Measurements from ENCODE around the gene RSKR. TPM values are rescaled to one million over a fixed set of nuclear protein-coding genes. Genes with fewer than 3 reads are reported as not detected.

RSKR gene
- total and polyA plus RNA-seq, 2 of the 4 experiments (the other 2 are of a cell fraction): 2.2 to 6.8 TPM

GRCh38 chr17:28648698-28649097 is 34.7 kb upstream of the RSKR start:
- Histone ChIP-seq H3K4ac (ENCODE audit: low read depth, low read length) (no peak overlapping the region), H3K9me1 (ENCODE audit: insufficient read depth, low read length) (no peaks in the 10 kb centered on the region), H3K4me2 (ENCODE audit: low read depth, low read length) (no peak overlapping the region), H3K23ac (ENCODE audit: low read depth, low read length) (no peak overlapping the region), H3K79me1 (ENCODE audit: low read depth in 1 of 2, low read length in 2 of 2) (peaks cover 27 to 43% of the 10 kb centered on the region in 2 experiments), H4K5ac (ENCODE audit: low read depth, low read length) (no peak overlapping the region), H2BK5ac (ENCODE audit: low read depth, low read length, poor library complexity, severe bottlenecking) (no peak overlapping the region), H3K14ac (replicated peaks; ENCODE audit: low read depth, low read length) (no peak overlapping the region), H3K27me3 (ENCODE audit: control insufficient read depth, insufficient read depth, low read length) (no peaks in the 10 kb centered on the region), H2BK120ac (ENCODE audit: low read depth, low read length) (no peak overlapping the region), H2BK15ac (ENCODE audit: low read depth, low read length) (no peak overlapping the region), H3K4me3 (ENCODE audit: insufficient read depth, low read depth, low read length) (no peak overlapping the region), H4K20me1 (ENCODE audit: insufficient read depth, low read length) (peaks cover 8% of the 10 kb centered on the region; the same call in 1 of the 2 replicates), H2BK20ac (ENCODE audit: low read depth, low read length) (no peak overlapping the region), H2AK5ac (ENCODE audit: low read depth, low read length) (no peak overlapping the region), H4K91ac (ENCODE audit: insufficient read depth, low read depth, low read length) (no peak overlapping the region), H3K18ac (ENCODE audit: low read depth, low read length) (no peak overlapping the region), H3K27ac (ENCODE audit: insufficient read depth, low read length) (no peak overlapping the region), H3K9ac (ENCODE audit: low read depth, low read length) (no peak overlapping the region), H2AFZ (replicated peaks; ENCODE audit: low read length, poor library complexity) (no peak overlapping the region), H3K9me3 (ENCODE audit: control insufficient read depth, insufficient read depth, low read length) (no peaks in the 10 kb centered on the region), H4K8ac (ENCODE audit: low read depth in 2 of 2, low read length in 2 of 2) (no peak overlapping the region), H3K36me3 (ENCODE audit: control insufficient read depth, insufficient read depth, low read length) (peaks cover 17% of the 10 kb centered on the region), H3K56ac (ENCODE audit: extremely low read depth, insufficient read depth, low read length) (no peak overlapping the region), H3K4me1 (ENCODE audit: control insufficient read depth, insufficient read depth, low read length) (peaks cover 2% of the 10 kb centered on the region; the same call in 1 of the 2 replicates), H2AK9ac (replicated peaks; ENCODE audit: low read depth, low read length, poor library complexity) (no peak overlapping the region)
- CTCF ChIA-PET: interaction anchor here (1.2 kb wide), 1 partner anchor 78 kb away, joined by 3 read pairs; no protein-coding TSS in a partner anchor
- no peak for TF ChIP-seq CTCF (conservative IDR thresholded peaks at IDR 0.05; ENCODE audit: low read depth, low read length)
- ATAC-seq (ENCODE audit: low read depth) (no peak), DNase-seq (no peak)
- intact Hi-C loops (cut with micrococcal nuclease) (no loop called here), in situ Hi-C loops (cut with MboI; ENCODE audit: low sequenced_read_pairs) (no loop called here), dilution Hi-C loops (cut with HindIII; ENCODE audit: low sequenced_read_pairs, unreplicated experiment) (no loop called here)
- POLR2A ChIA-PET (ENCODE audit: unreplicated experiment): no interaction called here
- WGBS, 2 experiments (ENCODE audit: extremely low coverage in 2 of 2, insufficient read length in 1 of 2): 100% methylated on average over 1 of the region's 2 CpGs; no CpG with 5 or more reads in 1 of the 2 experiments
- no TSS peak for BruUV-seq (replicated peaks)
